CD4-positive, alpha-beta T cell (primary cell): ENCODE results near the gene AGFG2. TPM values are rescaled to one million over a fixed set of nuclear protein-coding genes. Genes with fewer than 3 reads are reported as not detected.

Source experiments
- ATAC-seq: fragments of 200-7000 bp; cut with Tn5 transposase; one replicate; pipeline ENCODE4 v1.10.0; 2022; ENCODE audit warnings: mild to moderate bottlenecking; ENCODE audit not compliant: poor library complexity
- CTCF ChIA-PET: fragments of 350-600 bp; sonication (Branson Sonifier 250); formaldehyde crosslinking; loops from one replicate; lab custom pipeline; 2021; ENCODE audit warnings: antibody characterized with exemption, inconsistent platforms; lab: Charles Lee
- POLR2A ChIA-PET: fragments of 350-600 bp; sonication (Branson Sonifier 250); formaldehyde crosslinking; loops from one replicate; lab custom pipeline; 2021; ENCODE audit warnings: antibody characterized with exemption, inconsistent platforms; lab: Charles Lee
- DNase-seq, 14 experiments: peaks; one replicate each; pipeline ENCODE4 v3.0.0-alpha.2; 2013 to 2020; ENCODE audit warnings: mixed read lengths in 2 of 14
- H3K27ac ChIP-seq, 2 donors: one replicate each; pipeline versions ENCODE4 v1.5.1 to v1.7.0; 2013; ENCODE audit warnings: low read length in 2 of 2, low read depth in 1 of 2, mild to moderate bottlenecking in 1 of 2
- H3K27me3 ChIP-seq, 2 experiments: 1 replicate in 1 of 2; 2 replicates in 1 of 2; pipeline versions ENCODE4 v1.6.1 to v1.7.0; 2013; ENCODE audit warnings: low read length in 2 of 2, control low read depth in 1 of 2, mild to moderate bottlenecking in 1 of 2, moderate library complexity in 1 of 2; ENCODE audit not compliant: insufficient read depth in 2 of 2, control insufficient read depth in 1 of 2
- H3K36me3 ChIP-seq: one replicate; pipeline ENCODE4 v1.6.1; 2013; ENCODE audit warnings: low read length, control low read depth; ENCODE audit not compliant: insufficient read depth
- H3K4me1 ChIP-seq: one replicate; pipeline ENCODE4 v1.6.1; 2013; ENCODE audit warnings: low read length, control low read depth; ENCODE audit not compliant: insufficient read depth
- H3K4me3 ChIP-seq: one replicate; pipeline ENCODE4 v1.5.1; 2013; ENCODE audit warnings: mild to moderate bottlenecking, low read length, moderate library complexity
- H3K9me3 ChIP-seq, 2 experiments: 1 replicate in 1 of 2; 2 replicates in 1 of 2; pipeline versions ENCODE4 v1.6.1 to v1.7.0; 2013; ENCODE audit warnings: low read length in 2 of 2, mild to moderate bottlenecking in 2 of 2, control low read depth in 1 of 2, moderate library complexity in 1 of 2; ENCODE audit not compliant: control insufficient read depth in 1 of 2, insufficient read depth in 1 of 2
- H3K27ac Mint-ChIP-seq: one replicate; pipeline ENCODE4 v1.8.0; 2020; ENCODE audit warnings: mixed read lengths
- H3K27me3 Mint-ChIP-seq: one replicate; pipeline ENCODE4 v1.8.0; 2021; ENCODE audit warnings: mixed read lengths
- H3K36me3 Mint-ChIP-seq: one replicate; pipeline ENCODE4 v1.8.0; 2021; ENCODE audit warnings: low read depth, mixed read lengths
- H3K4me1 Mint-ChIP-seq: one replicate; pipeline ENCODE4 v1.8.0; 2021; ENCODE audit warnings: low read depth, mixed read lengths
- H3K4me3 Mint-ChIP-seq: one replicate; pipeline ENCODE4 v1.8.0; 2020; ENCODE audit warnings: mild to moderate bottlenecking, mixed read lengths
- H3K9me3 Mint-ChIP-seq: one replicate; pipeline ENCODE4 v1.8.0; 2020; ENCODE audit warnings: mixed read lengths
- CTCF ChIP-seq: fragments of 200-600 bp; IDR thresholded peaks from one replicate; pipeline ENCODE4 v1.8.0; 2022; ENCODE audit warnings: antibody characterized with exemption, mild to moderate bottlenecking
- intact Hi-C, 2 experiments: fragments of 100-400 bp; cut with DNase I in 1 of 2; cut with micrococcal nuclease in 1 of 2; formaldehyde crosslinking; loops; one replicate each; pipeline versions ENCODE4 v1.15.1 to v1.9.0; 2023 to 2025; cut with DNase I, micrococcal nuclease
- total RNA-seq, 174 experiments: library from RNA in 2 of 174; stranded (reverse) in 2 of 174; gene quantifications; one replicate each; pipeline ENCODE4 v1.2.3 and lab custom pipeline; 2021 to 2026

The AGFG2 gene
- total RNA-seq, 2 experiments from 2014 or later = 6.6 to 9.9 TPM

GRCh38 chr7:100543586-100543985 is 4.6 kb downstream of the AGFG2 start:
- intact Hi-C loops = no loop called here
- Mint-ChIP-seq H3K36me3 (peaks cover 17% of the 10 kb centered on the region), H3K4me1 (peaks cover 89% of the 10 kb centered on the region), H3K9me3 (no peaks in the 10 kb centered on the region), H3K27ac (peak overlapping the region; percentile 73), H3K4me3 (peak overlapping the region; percentile 73), H3K27me3 (no peaks in the 10 kb centered on the region)
- H3K9me3 ChIP-seq = no peaks in the 10 kb centered on the region
- no peak for TF ChIP-seq CTCF
- H3K36me3 ChIP-seq = peaks cover under 1% of the 10 kb centered on the region
- peak overlapping the region; percentile 51 to 84 for H3K27ac ChIP-seq
- ChIA-PET POLR2A (interaction anchor here (1.2 to 2.1 kb wide), 4 partner anchors 65 to 115 kb away, joined by 3 to 6 read pairs (median 4); partner anchors contain the start of genes MOSPD3, TSC22D4 and ZCWPW1), CTCF (interaction anchor here (1.2 to 6.4 kb wide), 2 partner anchors 16 to 20 kb away, joined by 4 to 48 read pairs; no protein-coding TSS in a partner anchor)
- H3K4me3 ChIP-seq = peak overlapping the region; percentile 17
- H3K27me3 ChIP-seq = no peaks in the 10 kb centered on the region
- H3K4me1 ChIP-seq = peaks cover 87% of the 10 kb centered on the region
- ATAC-seq (no peak), DNase-seq (no peak)

- H3K4me3 ChIP-seq = peak overlapping the region; percentile 17
- H3K27ac ChIP-seq = peak overlapping the region; percentile 63 to 84
These were observed 5.4 kb downstream of the AGFG2 start for GRCh38 chr7:100544386-100544785.

GRCh38 chr7:100544967-100545359 is 6.0 kb downstream of the AGFG2 start:
- Mint-ChIP-seq H3K27me3 (no peaks in the 10 kb centered on the region), H3K27ac (peak overlapping the region; percentile 73), H3K36me3 (peaks cover 19% of the 10 kb centered on the region), H3K9me3 (no peaks in the 10 kb centered on the region), H3K4me3 (peak overlapping the region; percentile 47), H3K4me1 (peaks cover 95% of the 10 kb centered on the region)
- H3K36me3 ChIP-seq = peaks cover 8% of the 10 kb centered on the region
- peak overlapping the region; percentile 63 to 84 for H3K27ac ChIP-seq
- ATAC-seq (no peak), DNase-seq (no peak)
- peak overlapping the region; percentile 29 for H3K4me3 ChIP-seq
- ChIA-PET CTCF (interaction anchor here (0.9 to 3.9 kb wide), 6 partner anchors 11 to 161 kb away, joined by 3 to 47 read pairs (median 4); partner anchors contain the start of gene POP7), POLR2A (interaction anchor here (0.7 to 2.2 kb wide), 12 partner anchors 15 to 108 kb away, joined by 3 to 6 read pairs (median 3); partner anchors contain the start of genes MOSPD3 and TSC22D4)
- H3K4me1 ChIP-seq = peaks cover 96% of the 10 kb centered on the region
- no peak for TF ChIP-seq CTCF
- intact Hi-C loops = no loop called here
- no peaks in the 10 kb centered on the region for H3K27me3 ChIP-seq
- H3K9me3 ChIP-seq = no peaks in the 10 kb centered on the region

More at GRCh38 chr7:100544386-100544785, 5.4 kb downstream of the AGFG2 start:
- Histone ChIP-seq H3K4me1 (peaks cover 94% of the 10 kb centered on the region), H3K9me3 (no peaks in the 10 kb centered on the region), H3K27me3 (no peaks in the 10 kb centered on the region), H3K36me3 (peaks cover 8% of the 10 kb centered on the region)
- Mint-ChIP-seq H3K4me3 (peak overlapping the region; percentile 73), H3K27me3 (no peaks in the 10 kb centered on the region), H3K27ac (peak overlapping the region; percentile 73), H3K9me3 (no peaks in the 10 kb centered on the region), H3K4me1 (peaks cover 90% of the 10 kb centered on the region), H3K36me3 (peaks cover 19% of the 10 kb centered on the region)
- ATAC-seq (no peak), DNase-seq (no peak)
- ChIA-PET POLR2A (interaction anchor here (0.7 to 2.1 kb wide), 9 partner anchors 15 to 108 kb away, joined by 3 to 6 read pairs (median 3); partner anchors contain the start of genes MOSPD3 and TSC22D4), CTCF (interaction anchor here (1.3 to 3.9 kb wide), 4 partner anchors 15 to 62 kb away, joined by 4 to 47 read pairs (median 5); no protein-coding TSS in a partner anchor)
- intact Hi-C loops = no loop called here
- TF ChIP-seq CTCF = no peak
